ENCODE data around the gene ADM2. TPM values are rescaled to one million over a fixed set of nuclear protein-coding genes. Genes with fewer than 3 reads are reported as not detected.

The ADM2 gene
- total RNA-seq, 1 experiment from 2014 or later: 11.9 TPM

DNA sequence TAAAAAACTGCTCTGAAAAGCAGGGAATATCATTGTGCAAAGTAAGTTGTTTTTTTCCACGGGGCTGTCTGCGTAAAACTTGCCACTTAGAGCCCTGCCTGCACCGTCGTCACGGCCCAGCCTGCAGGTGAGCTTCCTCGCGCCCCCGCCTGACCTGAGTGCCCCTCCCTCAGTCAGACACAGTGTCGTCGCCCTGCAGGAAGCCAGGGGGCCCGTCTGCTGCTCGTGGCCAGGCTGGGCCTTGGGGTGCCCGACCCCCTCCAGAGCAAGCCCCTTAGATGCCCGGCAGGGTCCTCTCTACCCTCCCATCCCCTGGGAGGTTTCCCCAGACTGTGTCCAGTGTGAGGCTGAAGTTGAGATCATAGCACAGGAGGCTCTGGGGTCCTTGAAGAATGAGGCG, 38.1 kb upstream of the ADM2 start:
- H2AK5ac ChIP-seq (ENCODE audit: insufficient read length, low read length): no peak overlapping the region
- no peak overlapping the region for H4K8ac ChIP-seq (replicated peaks; ENCODE audit: insufficient read length, low read depth, low read length)
- no peak for DNase-seq
- no peak overlapping the region for H3T11ph ChIP-seq (ENCODE audit: low read length)
- H3K79me2 ChIP-seq (ENCODE audit: insufficient read depth, low read length): no peaks in the 10 kb centered on the region
- H3K4me1 ChIP-seq (ENCODE audit: insufficient read depth, low read length): no peaks in the 10 kb centered on the region
- no peak overlapping the region for H2BK120ac ChIP-seq (ENCODE audit: low read depth, low read length, poor library complexity, severe bottlenecking)
- no peak overlapping the region for H3K27ac ChIP-seq (ENCODE audit: insufficient read length, low read depth, low read length)
- H3K9me3 Mint-ChIP-seq: no peaks in the 10 kb centered on the region
- peaks cover 0 to 53% (median 23%) of the 10 kb centered on the region in 3 experiments; a peak in 6 of 7 replicates for H3K36me3 Mint-ChIP-seq (ENCODE audit: insufficient read depth in 1 of 3, low read depth in 3 of 3)
- H3K4me2 ChIP-seq (ENCODE audit: insufficient read depth, insufficient read length, low read length): no peak overlapping the region
- H2BK15ac ChIP-seq (ENCODE audit: low read depth, low read length): no peak overlapping the region
- H2AFZ ChIP-seq (ENCODE audit: low read length): no peak overlapping the region
- no peak overlapping the region for H3K9ac ChIP-seq (ENCODE audit: extremely low read depth, insufficient read length, low read length)
- TF ChIP-seq, protein P1, sequence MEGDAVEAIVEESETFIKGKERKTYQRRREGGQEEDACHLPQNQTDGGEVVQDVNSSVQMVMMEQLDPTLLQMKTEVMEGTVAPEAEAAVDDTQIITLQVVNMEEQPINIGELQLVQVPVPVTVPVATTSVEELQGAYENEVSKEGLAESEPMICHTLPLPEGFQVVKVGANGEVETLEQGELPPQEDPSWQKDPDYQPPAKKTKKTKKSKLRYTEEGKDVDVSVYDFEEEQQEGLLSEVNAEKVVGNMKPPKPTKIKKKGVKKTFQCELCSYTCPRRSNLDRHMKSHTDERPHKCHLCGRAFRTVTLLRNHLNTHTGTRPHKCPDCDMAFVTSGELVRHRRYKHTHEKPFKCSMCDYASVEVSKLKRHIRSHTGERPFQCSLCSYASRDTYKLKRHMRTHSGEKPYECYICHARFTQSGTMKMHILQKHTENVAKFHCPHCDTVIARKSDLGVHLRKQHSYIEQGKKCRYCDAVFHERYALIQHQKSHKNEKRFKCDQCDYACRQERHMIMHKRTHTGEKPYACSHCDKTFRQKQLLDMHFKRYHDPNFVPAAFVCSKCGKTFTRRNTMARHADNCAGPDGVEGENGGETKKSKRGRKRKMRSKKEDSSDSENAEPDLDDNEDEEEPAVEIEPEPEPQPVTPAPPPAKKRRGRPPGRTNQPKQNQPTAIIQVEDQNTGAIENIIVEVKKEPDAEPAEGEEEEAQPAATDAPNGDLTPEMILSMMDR (conservative IDR thresholded peaks at IDR 0.05): no peak
- H4K20me1 ChIP-seq (ENCODE audit: control insufficient read depth, insufficient read depth, insufficient read length): no peaks in the 10 kb centered on the region
- H3K56ac ChIP-seq (ENCODE audit: insufficient read length, low read depth, low read length): no peak overlapping the region
- H3K23ac ChIP-seq (ENCODE audit: insufficient read length, low read depth, low read length): no peak overlapping the region
- no peak overlapping the region for H4K91ac ChIP-seq (ENCODE audit: insufficient read length, low read depth, low read length)
- WGBS (ENCODE audit: extremely low coverage, insufficient read length, low lambda C conversion rate): no CpG with 5 or more reads among the region's 15 CpGs
- no peak overlapping the region for H4K5ac ChIP-seq (ENCODE audit: insufficient read length, low read depth, low read length)
- H3K18ac ChIP-seq (ENCODE audit: insufficient read length, low read depth, low read length): no peak overlapping the region
- H3K4me1 Mint-ChIP-seq: peaks cover 3 to 11% of the 10 kb centered on the region in 2 experiments; a peak in 3 of 4 replicates
- no peak overlapping the region for H3K4ac ChIP-seq (ENCODE audit: low read depth, low read length)
- no peaks in the 10 kb centered on the region for H3K23me2 ChIP-seq (ENCODE audit: insufficient read length, low read depth, low read length, poor library complexity, severe bottlenecking)
- H3K27me3 Mint-ChIP-seq (ENCODE audit: low read depth): no peaks in the 10 kb centered on the region
- H2BK12ac ChIP-seq (ENCODE audit: insufficient read length, low read depth, low read length): no peak overlapping the region
- no peaks in the 10 kb centered on the region for H3K79me1 ChIP-seq (ENCODE audit: insufficient read depth, low read depth, low read length, poor library complexity, severe bottlenecking)
- no peak overlapping the region for H2BK5ac ChIP-seq (ENCODE audit: insufficient read length, low read length)
- peak overlapping the region in 1 of 3 experiments; percentile 89; a peak in 2 of 7 replicates for H3K27ac Mint-ChIP-seq
- no peak overlapping the region for H2BK20ac ChIP-seq (ENCODE audit: low read depth, low read length, poor library complexity, severe bottlenecking)
- no peak overlapping the region for H3K4me3 Mint-ChIP-seq
- H3K14ac ChIP-seq (ENCODE audit: insufficient read depth, low read length): no peak overlapping the region
- H3K9me3 ChIP-seq (ENCODE audit: control insufficient read depth, low read depth, low read length): no peaks in the 10 kb centered on the region
- H3K27me3 ChIP-seq (ENCODE audit: insufficient read depth, low read length): no peaks in the 10 kb centered on the region
